ENCODE measurements around the gene CCNY.

Gene CCNY

DNA sequence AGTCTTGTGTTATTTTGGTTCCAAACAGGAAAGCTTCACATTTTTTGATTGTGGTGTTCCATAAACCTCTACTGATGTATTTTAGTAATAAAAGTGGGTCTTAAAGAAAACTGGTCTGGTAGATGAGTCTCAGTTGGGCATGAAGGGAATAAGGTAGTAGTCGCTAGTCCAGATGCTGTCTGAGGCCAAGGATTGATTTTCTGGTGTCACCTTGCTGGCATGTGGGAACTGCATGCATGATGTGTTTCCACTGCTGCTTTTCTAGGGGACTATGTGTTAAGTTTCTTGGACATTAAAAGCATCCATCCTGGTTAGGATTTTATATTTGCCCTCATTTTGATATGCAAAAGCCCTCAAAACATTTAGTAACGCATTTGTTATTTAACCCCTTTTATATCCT lies 145.1 kb downstream of the CCNY start:
- Histone ChIP-seq H3K27me3 (replicated peaks; ENCODE audit: control insufficient read depth, insufficient read depth, low read length) (no peaks in the 10 kb centered on the region), H3K4me1 (ENCODE audit: control insufficient read depth, insufficient read depth, low read length) (peaks cover 10% of the 10 kb centered on the region), H3K9ac (ENCODE audit: low read length) (no peak overlapping the region), H3K36me3 (ENCODE audit: control insufficient read depth, insufficient read depth, low read length, severe bottlenecking) (peaks cover 7% of the 10 kb centered on the region), H3K9me3 (ENCODE audit: control insufficient read depth, low read length) (no peaks in the 10 kb centered on the region), H3K4me3 (ENCODE audit: low read length) (no peak overlapping the region)
- DNase-seq (ENCODE audit: low read depth), result no peak

DNA sequence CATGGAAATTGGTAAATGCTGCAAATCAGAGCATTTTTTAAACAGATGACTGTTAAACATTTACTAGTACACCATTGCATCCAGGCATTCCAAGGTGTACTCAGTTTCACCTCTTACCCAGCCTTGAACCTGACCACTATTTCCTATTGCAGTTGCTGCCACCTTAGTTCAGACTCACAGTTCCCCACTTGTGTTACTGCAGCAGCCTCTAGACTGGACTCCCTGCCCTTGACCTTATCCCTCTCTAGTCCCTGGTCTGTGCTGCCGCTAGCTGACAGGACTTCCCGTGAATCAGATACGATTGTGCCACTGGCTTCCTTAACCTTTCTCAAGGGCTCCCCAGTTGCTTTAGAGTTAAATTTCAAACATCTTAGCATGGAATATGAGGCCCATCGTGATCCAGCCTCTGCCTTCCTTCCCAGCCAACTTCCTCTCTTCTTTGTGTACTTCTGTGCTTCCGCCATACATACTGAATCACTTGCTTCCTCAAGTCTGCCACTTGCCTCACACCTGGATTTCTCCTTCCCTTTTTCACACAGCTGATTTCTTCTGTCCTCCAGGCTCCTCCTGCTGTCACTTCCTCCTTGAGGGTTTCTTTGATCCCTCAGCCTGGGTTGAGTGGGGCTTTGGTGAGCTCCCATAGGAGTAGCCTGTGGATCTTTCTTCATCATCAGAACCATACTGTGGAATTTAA lies 150.1 kb downstream of the CCNY start:
- H3K4me1 ChIP-seq (ENCODE audit: control insufficient read depth, insufficient read depth, low read length), result peaks cover 10% of the 10 kb centered on the region
- H3K9me3 ChIP-seq (ENCODE audit: control insufficient read depth, low read length), result no peaks in the 10 kb centered on the region
- H3K27me3 ChIP-seq (replicated peaks; ENCODE audit: control insufficient read depth, insufficient read depth, low read length), result no peaks in the 10 kb centered on the region
- no peak for DNase-seq (ENCODE audit: low read depth)
- H3K4me3 ChIP-seq (ENCODE audit: low read length), result no peak overlapping the region
- H3K9ac ChIP-seq (ENCODE audit: low read length), result no peak overlapping the region
- peaks cover 15% of the 10 kb centered on the region for H3K36me3 ChIP-seq (ENCODE audit: control insufficient read depth, insufficient read depth, low read length, severe bottlenecking)

DNA sequence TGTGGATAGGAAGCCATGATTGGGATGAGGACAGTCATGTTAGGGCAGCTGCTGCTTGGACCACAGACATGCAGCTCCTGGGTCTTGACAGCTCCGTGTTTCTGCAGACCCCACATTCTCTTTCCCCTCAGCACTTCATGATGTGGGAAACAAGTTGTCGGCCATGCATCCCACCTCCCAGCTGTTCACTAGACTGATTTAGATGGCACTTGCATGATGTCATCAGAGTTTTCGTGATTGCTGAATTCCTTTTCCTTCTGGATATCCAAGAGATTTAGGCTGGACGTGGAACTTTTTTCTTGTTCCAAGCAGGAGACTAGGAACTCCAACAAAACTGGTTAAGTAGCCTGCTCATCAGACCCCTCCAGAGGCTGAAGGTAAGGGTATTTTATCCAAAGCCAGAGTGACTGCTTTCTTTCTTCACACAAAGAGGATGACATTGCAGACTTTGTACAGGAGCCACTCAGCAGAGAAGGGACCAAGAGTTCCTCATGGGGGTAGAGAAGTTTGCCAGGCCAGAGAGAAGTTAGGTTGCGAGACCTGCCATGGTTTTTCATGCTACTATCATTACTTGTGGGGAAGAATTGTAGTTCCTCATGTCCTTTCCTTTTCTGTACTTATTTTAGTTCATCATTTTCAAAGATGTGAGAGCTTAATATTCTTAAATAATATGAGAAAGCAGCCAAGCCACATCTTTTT lies 151.2 kb downstream of the CCNY start:
- H3K9me3 ChIP-seq (ENCODE audit: control insufficient read depth, low read length), result no peaks in the 10 kb centered on the region
- no peak overlapping the region for H3K4me3 ChIP-seq (ENCODE audit: low read length)
- H3K36me3 ChIP-seq (ENCODE audit: control insufficient read depth, insufficient read depth, low read length, severe bottlenecking), result peaks cover 15% of the 10 kb centered on the region
- peaks cover 4% of the 10 kb centered on the region for H3K4me1 ChIP-seq (ENCODE audit: control insufficient read depth, insufficient read depth, low read length)
- DNase-seq (ENCODE audit: low read depth), result peak; percentile 30
- H3K27me3 ChIP-seq (replicated peaks; ENCODE audit: control insufficient read depth, insufficient read depth, low read length), result no peaks in the 10 kb centered on the region
- H3K9ac ChIP-seq (ENCODE audit: low read length), result no peak overlapping the region

DNA sequence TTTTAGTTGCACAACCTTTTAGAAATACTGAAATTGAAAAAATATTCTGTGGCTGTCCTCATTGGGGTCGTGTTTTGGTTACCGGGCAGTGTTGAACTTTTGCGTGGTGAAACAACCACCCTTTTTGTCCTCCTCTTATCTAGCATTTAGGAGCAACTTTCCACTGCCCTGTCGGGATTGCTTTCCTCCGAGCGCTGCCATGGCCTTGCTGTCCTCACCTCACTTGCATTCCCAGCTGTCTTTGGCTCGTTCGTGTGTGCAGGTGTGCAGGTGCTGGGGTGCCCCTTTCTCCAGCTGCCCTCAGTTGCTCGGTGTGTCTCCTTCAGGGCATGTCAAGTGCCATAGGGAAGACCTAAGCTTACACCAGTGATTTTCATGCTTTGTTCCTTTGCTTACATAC lies 151.9 kb downstream of the CCNY start:
- Histone ChIP-seq H3K9me3 (ENCODE audit: control insufficient read depth, low read length) (no peaks in the 10 kb centered on the region), H3K9ac (ENCODE audit: low read length) (no peak overlapping the region), H3K4me1 (ENCODE audit: control insufficient read depth, insufficient read depth, low read length) (no peaks in the 10 kb centered on the region), H3K36me3 (ENCODE audit: control insufficient read depth, insufficient read depth, low read length, severe bottlenecking) (peaks cover 15% of the 10 kb centered on the region), H3K4me3 (ENCODE audit: low read length) (no peak overlapping the region), H3K27me3 (replicated peaks; ENCODE audit: control insufficient read depth, insufficient read depth, low read length) (no peaks in the 10 kb centered on the region)
- no peak for DNase-seq (ENCODE audit: low read depth)

DNA sequence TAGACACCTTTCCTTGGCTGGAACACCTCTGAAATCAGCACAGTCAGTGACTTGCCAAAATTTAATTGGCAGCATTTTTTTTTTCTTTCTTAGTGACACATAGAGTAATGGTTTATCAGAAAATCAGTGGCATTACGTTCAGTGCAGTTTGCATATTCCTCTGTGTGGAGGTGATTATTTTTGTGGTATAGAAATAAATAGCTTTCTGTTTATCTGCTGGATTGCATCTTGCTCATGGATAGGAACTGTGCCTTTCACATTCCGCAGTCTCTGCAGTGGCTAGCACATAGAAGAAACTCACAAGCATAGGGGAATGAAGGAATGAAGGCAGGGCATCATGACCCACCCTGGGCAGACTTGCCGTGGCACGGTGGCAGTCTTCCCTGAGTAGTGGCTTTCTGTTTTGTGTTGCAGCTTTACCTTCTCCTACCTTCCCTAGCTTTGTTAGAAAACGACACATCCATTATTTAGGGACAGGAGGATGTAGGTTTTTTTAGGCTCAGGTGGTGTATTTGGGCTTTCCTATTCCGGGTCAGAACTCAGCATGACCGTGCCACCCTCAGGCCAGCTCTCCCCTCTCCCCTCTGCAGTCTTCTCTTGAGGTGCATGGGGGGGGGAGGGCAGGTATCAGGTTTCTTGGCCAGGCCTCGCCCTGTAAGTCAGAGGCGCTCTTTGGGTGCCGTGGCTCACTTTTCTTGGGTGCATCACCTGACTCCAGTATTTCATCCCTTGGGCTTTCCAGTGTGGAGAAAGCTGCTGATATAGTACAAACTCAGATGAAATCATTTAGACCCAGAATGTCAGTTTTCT lies 156.3 kb downstream of the CCNY start:
- H3K4me3 ChIP-seq (ENCODE audit: low read length), result no peak overlapping the region
- no peaks in the 10 kb centered on the region for H3K9me3 ChIP-seq (ENCODE audit: control insufficient read depth, low read length)
- H3K27me3 ChIP-seq (replicated peaks; ENCODE audit: control insufficient read depth, insufficient read depth, low read length), result no peaks in the 10 kb centered on the region
- H3K4me1 ChIP-seq (ENCODE audit: control insufficient read depth, insufficient read depth, low read length), result peaks cover 13% of the 10 kb centered on the region
- no peak overlapping the region for H3K9ac ChIP-seq (ENCODE audit: low read length)
- DNase-seq (ENCODE audit: low read depth), result no peak
- peaks cover 2% of the 10 kb centered on the region for H3K36me3 ChIP-seq (ENCODE audit: control insufficient read depth, insufficient read depth, low read length, severe bottlenecking)

DNA sequence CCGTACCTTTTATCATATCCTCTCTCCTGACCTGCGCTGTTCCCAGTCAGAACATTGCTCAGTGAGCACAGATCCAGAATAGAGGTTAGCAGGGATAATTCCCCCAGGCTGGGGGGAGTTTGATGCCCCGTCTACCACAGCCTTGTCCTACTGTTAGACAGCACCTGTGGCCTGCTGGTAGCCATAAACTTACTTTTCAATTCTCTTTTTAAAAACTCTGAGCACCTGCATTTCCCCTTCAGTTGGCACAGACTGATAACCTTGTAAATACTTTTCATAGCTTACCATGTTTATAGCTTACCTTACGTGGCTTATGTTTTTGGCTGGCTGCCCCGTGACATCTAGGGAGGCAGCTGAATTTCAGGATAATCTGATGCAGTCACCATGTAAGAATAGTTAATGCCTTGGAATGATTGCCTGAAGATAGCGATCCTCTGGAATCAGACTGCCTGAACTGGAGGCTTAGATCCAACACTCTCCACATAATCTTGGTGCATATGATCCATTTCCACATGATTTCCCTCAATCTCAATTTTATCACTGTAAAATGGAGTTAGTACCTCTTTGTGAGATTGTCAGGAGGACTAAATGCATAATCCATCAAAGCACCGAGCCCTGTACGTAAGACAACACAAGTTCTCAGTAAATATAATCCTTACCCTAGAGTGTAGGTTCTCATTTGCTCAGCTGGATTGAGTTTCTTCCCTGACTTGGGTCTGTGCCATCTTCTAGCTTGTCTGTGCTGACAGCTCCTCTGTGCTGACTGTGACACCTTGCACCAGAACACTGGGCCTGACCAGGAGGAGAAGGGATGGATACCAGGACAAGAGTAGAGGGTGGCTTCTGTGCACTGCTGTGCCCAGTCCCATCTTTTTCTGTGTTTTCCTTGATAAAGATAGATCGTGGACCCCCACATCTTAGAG lies 157.1 kb downstream of the CCNY start:
- Histone ChIP-seq H3K4me3 (ENCODE audit: low read length) (no peak overlapping the region), H3K9ac (ENCODE audit: low read length) (no peak overlapping the region), H3K36me3 (ENCODE audit: control insufficient read depth, insufficient read depth, low read length, severe bottlenecking) (no peaks in the 10 kb centered on the region)

DNA sequence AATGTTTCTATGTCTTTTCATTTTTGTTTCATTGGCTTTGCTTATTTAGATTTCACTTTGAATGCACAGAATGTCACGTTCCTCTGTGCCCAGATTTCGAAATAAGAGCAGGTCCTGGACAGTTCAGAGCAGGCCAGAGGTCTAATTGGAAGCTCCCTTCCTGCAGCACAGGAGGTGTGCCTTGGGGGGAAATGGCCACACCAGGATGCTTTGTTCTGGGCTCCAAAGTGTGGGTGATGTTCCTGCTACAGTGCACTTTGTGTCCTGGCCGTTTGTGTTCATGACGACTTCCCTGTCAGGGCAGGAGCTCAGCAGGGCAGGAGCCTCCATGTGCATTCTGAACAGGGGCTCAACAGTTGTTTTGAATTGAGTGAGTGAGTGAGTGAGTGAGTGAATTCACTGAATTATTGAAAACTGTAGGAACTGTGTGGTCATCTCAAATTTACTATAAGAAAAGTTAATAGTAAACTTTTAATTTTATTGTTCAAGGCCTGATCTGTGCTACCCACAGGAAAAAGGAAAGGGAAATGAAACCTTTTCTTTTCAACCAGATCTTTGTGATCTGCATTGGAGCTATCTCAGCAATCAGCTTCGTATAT lies 159.3 kb downstream of the CCNY start:
- H3K9ac ChIP-seq (ENCODE audit: low read length), result no peak overlapping the region
- peaks cover 13% of the 10 kb centered on the region for H3K4me1 ChIP-seq (ENCODE audit: control insufficient read depth, insufficient read depth, low read length)
- no peak overlapping the region for H3K4me3 ChIP-seq (ENCODE audit: low read length)
- no peaks in the 10 kb centered on the region for H3K27me3 ChIP-seq (replicated peaks; ENCODE audit: control insufficient read depth, insufficient read depth, low read length)
- DNase-seq (ENCODE audit: low read depth), result peak; percentile 54
- no peaks in the 10 kb centered on the region for H3K9me3 ChIP-seq (ENCODE audit: control insufficient read depth, low read length)
- no peaks in the 10 kb centered on the region for H3K36me3 ChIP-seq (ENCODE audit: control insufficient read depth, insufficient read depth, low read length, severe bottlenecking)

More for the DNA sequence above, 157.1 kb downstream of the CCNY start:
- H3K27me3 ChIP-seq (replicated peaks; ENCODE audit: control insufficient read depth, insufficient read depth, low read length), result no peaks in the 10 kb centered on the region
- H3K9me3 ChIP-seq (ENCODE audit: control insufficient read depth, low read length), result no peaks in the 10 kb centered on the region
- H3K4me1 ChIP-seq (ENCODE audit: control insufficient read depth, insufficient read depth, low read length), result peaks cover 13% of the 10 kb centered on the region
- DNase-seq (ENCODE audit: low read depth), result no peak

DNA sequence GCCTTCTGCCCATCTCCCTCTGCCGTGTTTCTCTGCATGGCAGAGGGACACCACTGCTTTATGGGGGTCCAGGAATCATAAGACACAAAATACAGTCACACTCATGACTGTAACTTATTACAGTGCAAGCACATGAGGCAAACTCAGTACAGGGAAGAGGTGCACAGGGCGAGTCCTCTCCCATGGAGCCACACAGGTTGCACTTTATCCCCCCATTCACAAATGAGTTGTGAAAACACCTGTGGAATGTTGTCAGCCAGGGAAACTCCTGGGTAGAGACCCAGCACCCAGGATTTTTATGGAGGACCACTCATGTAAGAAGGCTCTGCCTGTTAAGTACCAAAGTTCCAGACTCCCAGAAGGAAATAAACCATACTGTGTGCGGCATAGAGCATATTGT lies 161.6 kb downstream of the CCNY start:
- Histone ChIP-seq H3K9ac (ENCODE audit: low read length) (no peak overlapping the region), H3K4me1 (ENCODE audit: control insufficient read depth, insufficient read depth, low read length) (peaks cover 13% of the 10 kb centered on the region), H3K36me3 (ENCODE audit: control insufficient read depth, insufficient read depth, low read length, severe bottlenecking) (no peaks in the 10 kb centered on the region), H3K4me3 (ENCODE audit: low read length) (no peak overlapping the region), H3K9me3 (ENCODE audit: control insufficient read depth, low read length) (no peaks in the 10 kb centered on the region), H3K27me3 (replicated peaks; ENCODE audit: control insufficient read depth, insufficient read depth, low read length) (no peaks in the 10 kb centered on the region)
- DNase-seq (ENCODE audit: low read depth), result no peak

DNA sequence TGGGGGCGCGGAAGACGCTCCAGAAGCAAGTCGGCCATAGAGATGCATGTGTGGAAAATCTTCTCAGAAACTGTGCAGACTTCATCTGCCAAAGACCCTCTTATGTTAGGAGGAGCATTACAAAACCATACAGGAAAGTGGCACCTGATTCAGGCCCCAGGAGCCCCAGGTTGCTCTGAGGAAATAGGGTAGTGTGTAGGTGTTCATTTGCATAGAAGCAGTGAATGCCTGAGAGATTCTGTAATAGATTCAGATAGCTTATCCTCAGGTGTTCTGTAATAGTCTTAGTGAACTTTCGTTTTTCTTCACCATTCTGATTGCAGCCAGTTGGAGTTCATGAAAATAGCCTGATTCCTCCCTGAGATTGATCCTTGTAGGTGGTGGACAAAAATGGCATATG lies 162.4 kb downstream of the CCNY start:
- H3K9me3 ChIP-seq (ENCODE audit: control insufficient read depth, low read length), result no peaks in the 10 kb centered on the region
- H3K9ac ChIP-seq (ENCODE audit: low read length), result no peak overlapping the region
- no peaks in the 10 kb centered on the region for H3K36me3 ChIP-seq (ENCODE audit: control insufficient read depth, insufficient read depth, low read length, severe bottlenecking)
- no peak for DNase-seq (ENCODE audit: low read depth)
- peaks cover 13% of the 10 kb centered on the region for H3K4me1 ChIP-seq (ENCODE audit: control insufficient read depth, insufficient read depth, low read length)
- no peak overlapping the region for H3K4me3 ChIP-seq (ENCODE audit: low read length)
- H3K27me3 ChIP-seq (replicated peaks; ENCODE audit: control insufficient read depth, insufficient read depth, low read length), result no peaks in the 10 kb centered on the region

DNA sequence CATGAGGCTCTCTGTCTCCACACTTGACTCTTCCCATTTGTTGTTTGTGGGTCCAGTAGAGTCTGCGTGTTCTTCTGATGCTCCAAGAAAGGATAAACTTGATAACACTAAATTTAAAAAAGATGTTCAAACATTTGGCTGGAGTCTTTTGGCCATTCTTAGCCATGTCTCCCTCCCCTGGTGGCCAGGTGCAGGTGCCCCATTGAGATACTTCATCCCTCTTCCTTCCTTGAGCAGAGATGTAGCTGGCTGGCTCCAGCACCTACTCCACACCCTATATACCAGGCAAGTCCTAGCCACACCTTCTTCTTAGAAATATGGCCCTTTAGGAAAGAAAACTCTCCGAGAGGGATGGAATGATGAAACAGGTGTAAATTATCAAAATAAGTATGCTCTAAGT lies 165.6 kb downstream of the CCNY start:
- Histone ChIP-seq H3K4me3 (ENCODE audit: low read length) (no peak overlapping the region), H3K9me3 (ENCODE audit: control insufficient read depth, low read length) (no peaks in the 10 kb centered on the region), H3K4me1 (ENCODE audit: control insufficient read depth, insufficient read depth, low read length) (no peaks in the 10 kb centered on the region), H3K36me3 (ENCODE audit: control insufficient read depth, insufficient read depth, low read length, severe bottlenecking) (peaks cover 3% of the 10 kb centered on the region), H3K27me3 (replicated peaks; ENCODE audit: control insufficient read depth, insufficient read depth, low read length) (no peaks in the 10 kb centered on the region), H3K9ac (ENCODE audit: low read length) (no peak overlapping the region)
- DNase-seq (ENCODE audit: low read depth), result no peak
